HG03460 (cell line): Measurements from ENCODE around the gene CCNI2.

Experiments
- ATAC-seq: cut with Tn5 transposase; IDR thresholded peaks from one replicate; pipeline ENCODE4 v1.9.1; 2021; ENCODE audit not compliant: unreplicated experiment

The CCNI2 gene, protein sequence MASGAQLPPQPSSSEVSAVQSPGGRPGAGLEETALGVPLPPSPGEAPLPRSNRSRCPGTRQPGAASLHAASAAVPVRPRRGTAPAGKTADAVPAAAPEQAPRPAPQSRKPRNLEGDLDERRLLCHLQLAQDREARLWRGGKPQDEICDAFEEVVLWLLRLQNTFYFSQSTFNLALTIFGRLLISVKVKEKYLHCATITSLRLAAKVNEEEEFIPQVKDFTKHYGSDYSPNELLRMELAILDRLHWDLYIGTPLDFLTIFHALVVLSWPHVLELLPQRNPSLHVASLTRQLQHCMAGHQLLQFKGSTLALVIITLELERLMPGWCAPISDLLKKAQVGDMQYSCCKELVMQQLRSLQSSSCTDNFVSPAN

DNA sequence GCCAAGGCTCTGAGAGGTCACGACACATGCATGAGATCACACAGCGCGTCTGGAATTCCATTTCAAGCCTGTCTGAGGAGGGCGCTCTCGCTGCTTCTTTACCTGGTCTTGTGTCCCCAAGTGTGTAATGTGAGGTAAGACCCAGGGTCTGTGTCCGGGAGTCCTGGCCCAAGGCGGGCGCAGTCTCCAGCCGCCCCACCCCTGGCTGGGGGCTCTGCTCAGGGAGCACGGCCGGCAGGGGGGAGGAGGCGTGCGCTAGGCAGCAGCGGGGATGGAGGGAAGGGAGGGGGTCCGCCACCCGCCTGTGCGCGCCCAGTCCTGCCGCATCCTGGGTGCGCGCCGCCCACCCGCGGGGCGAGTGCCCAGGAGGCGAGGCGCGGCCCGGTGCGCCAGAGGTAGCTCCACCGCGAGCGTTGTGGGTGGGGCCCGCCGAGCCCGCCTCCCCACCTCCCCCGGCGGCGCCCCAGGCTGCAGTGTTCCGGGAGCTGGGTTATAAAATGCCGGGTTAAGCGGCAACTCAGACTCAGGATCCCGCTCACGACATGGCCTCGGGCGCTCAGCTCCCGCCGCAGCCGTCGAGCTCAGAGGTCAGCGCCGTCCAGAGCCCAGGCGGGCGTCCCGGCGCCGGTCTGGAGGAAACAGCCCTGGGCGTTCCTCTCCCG is at the start of gene CCNI2:
Gene CCNI2 (plus strand): TSS at position 473 of the 662 bp plus-strand sequence. CDS start 70 bp downstream, at position 543.
- peak; percentile 36 for ATAC-seq

GRCh38 chr5:132704875-132705274 is 42.4 kb upstream of the CCNI2 start:
- no peak for ATAC-seq

GRCh38 chr5:132708645-132709044 is 38.6 kb upstream of the CCNI2 start:
- no peak for ATAC-seq

DNA sequence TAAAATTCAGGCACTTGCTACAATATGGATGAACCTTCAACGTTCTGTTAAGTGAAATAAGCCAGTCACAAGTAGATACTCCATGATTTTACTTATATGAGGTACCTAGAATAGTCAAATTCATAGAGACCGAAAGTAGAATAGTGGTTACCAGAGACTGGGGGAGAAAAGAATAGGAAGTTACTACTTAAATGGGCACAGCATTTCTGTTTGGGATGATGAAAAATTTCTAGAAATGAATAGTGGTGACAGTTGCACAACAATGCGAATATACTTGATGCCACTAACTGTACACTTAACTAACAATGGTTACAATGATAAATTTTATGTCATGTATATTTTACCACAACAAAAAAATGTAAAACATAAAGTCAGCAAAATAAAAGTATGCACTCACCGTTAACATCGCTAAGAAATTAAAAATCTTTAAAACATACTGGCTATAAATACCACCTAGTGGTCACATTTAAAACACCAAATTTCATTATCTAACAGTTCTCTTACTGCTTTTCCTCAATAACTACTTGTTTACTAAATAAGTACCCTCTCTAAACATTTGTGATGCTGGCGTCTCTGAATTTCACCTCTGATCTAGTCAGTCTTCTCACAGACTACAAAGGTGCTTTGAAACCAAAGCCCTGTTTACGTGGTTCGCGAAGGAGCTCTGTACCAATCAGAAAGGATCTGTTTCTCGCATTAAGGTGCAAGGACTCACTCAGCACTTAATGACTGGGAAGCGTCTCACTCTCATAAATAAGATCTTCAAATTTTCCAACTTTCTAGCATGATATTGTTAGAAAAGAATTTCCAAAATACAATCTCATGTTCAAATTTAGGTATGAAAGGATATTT is 32.5 kb upstream of the CCNI2 start:
- no peak for ATAC-seq

DNA sequence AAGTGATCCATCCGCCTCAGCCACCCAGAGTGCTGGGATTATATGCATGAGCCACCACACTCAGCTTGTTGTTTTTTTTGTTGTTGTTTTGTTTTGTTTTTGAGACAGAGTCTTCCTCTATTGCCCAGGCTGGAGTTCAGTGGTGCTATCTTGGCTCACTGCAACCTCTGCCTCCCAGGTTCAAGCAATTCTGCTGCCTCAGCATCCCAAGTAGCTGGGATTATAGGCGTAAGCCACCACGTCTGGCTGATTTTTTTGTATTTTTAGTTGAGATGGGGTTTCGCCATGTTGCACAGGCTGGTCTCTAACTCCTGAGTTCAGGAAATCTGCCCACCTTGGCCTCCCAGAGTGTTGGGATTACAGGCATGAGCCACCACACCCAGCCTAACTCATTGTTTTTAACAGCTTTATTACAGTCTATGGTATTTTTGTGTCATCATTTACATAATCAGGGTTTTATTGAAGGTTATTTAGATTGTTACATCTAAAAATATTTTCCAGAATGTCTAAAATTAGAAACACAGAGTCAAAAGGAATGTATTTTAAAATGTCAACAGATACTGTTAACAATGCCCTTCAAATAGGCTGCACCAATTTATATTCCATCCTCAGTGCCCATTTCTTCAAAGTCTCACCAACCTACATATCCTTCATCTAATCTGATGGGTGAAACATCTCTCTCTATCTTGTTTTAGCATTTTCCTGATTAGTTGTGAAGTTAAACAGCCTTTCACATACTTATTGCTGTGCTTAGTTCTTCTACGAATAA is 28.5 kb upstream of the CCNI2 start:
- ATAC-seq = no peak

GRCh38 chr5:132725745-132726144 is 21.5 kb upstream of the CCNI2 start:
- no peak for ATAC-seq

- no peak for ATAC-seq
These were observed 17.3 kb upstream of the CCNI2 start for GRCh38 chr5:132729896-132730295.

DNA sequence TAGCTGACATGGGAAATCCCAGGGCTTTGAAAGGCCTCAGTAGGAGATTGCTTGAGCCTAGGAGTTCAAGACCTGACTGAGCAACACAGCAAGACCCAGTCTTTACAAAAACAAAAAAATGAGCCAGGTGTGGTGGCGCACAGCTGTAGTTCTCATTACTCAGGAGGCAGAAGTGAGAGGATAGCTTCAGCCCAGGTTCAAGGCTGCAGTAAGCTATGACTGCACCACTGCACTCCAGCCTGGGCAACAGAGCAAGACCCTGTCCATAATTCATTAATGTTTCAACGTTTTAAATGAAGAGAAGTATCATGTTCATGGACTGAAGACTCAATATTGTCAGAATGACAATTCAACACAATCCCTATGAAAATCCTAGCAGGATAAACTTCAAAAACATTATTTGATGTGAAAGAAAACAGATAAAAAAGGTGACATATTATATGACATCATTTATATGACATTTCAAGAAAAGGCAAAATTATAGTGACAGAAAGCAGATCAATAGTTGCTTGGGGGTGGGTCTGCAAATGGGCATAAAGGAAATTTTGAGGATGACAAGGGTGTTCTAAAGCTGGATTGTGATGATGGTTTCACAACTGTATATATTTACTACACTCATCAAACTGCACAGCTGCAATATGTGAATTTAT is 13.6 kb upstream of the CCNI2 start:
- ATAC-seq = no peak

DNA sequence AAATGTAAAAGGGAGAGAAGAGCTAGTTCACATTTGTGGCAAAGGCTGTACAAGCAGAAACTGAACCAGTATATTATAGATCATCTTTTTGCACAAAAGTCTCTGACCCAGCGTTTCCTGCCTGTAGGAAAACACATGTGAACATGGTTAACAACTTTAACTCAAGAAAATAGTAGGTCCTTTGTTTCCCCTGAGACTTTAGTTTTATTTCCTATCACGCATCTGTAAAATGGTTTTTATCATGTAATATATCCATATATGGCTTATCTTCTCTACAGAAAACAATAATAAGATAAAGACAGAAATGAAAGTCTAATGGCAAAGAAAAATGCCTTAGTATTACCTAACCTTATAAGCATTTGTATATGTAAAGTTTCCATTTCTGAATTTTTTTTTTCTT is 12.5 kb upstream of the CCNI2 start:
- no peak for ATAC-seq

- ATAC-seq = peak; percentile 87
These were observed 10.1 kb upstream of the CCNI2 start, which contains the start of gene KIF3A for GRCh38 chr5:132736853-132737833. Gene KIF3A, minus strand, starts transcription at chr5:132737546. Its CDS starts 127 bp downstream, at chr5:132737419.

- no peak for ATAC-seq
These were observed 9.1 kb upstream of the CCNI2 start for GRCh38 chr5:132737982-132738681.

DNA sequence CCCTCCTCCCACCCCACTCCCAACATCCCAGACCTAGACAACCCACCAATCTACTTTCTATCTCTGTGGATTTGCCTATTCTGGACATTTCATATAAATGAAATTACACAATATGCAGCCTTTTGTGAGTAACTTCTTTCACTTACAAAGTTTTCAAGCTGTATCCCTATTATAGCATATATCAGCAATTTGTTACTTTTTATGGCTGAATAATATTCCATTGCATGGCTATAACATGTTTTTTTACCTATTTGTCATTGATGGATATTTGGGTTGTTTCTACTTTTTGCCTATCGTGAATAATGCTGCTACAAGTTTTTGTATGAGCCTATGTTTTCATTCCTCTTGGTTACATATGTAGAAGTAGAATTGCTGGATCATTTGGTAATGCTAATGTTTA is 8.0 kb upstream of the CCNI2 start:
- ATAC-seq = no peak

GRCh38 chr5:132742158-132742557 is 5.1 kb upstream of the CCNI2 start:
- no peak for ATAC-seq

GRCh38 chr5:132742626-132743025 is 4.6 kb upstream of the CCNI2 start:
- ATAC-seq = no peak

- no peak for ATAC-seq
These were observed 2.6 kb upstream of the CCNI2 start for GRCh38 chr5:132744659-132745058.

- ATAC-seq = no peak
These were observed 653 bp upstream of the CCNI2 start for GRCh38 chr5:132746592-132746953.

DNA sequence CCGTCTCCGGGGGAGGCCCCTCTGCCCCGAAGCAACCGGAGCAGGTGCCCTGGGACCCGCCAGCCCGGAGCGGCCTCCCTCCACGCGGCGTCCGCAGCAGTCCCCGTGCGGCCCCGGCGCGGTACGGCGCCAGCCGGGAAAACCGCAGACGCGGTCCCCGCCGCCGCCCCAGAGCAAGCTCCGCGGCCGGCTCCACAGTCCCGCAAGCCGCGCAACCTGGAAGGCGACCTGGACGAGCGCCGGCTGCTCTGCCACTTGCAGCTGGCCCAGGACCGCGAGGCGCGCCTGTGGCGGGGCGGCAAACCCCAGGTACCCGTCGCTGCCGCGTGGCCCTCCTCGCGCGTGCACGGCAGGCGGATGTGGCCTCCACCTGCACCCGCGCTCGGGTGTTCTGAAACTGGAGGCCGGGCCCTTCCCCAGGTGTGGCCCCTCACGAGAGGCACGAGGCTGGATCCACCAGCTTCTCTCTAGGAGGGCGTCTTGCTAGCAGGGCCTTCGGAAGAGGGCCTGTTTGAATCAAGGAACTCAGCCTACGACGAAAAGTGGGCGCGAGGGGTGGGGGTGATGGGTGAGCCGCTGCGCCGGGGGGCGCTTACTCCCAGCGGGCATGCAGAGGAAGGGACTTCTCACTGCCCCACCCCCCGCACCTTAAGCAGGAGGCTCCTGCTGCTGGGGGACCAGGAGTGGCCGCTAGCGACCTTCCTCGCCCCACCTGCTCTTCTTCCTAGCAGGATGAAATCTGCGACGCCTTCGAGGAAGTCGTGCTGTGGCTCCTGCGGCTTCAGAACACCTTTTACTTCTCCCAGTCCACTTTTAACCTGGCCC is 602 bp downstream of the CCNI2 start:
- peak; percentile 13 for ATAC-seq
